Nephron (organoid): ENCODE measurements around the gene SMARCC1.
A peak's percentile ranks its signal among the peaks of the same experiment; 100 is the strongest.

Experiments
- H3K27ac Mint-ChIP-seq, 3 experiments: 2 replicates each; pipeline ENCODE4 v1.8.0; 2020; ENCODE audit warnings: mixed read lengths in 3 of 3, mild to moderate bottlenecking in 2 of 3, moderate library complexity in 1 of 3
- H3K27me3 Mint-ChIP-seq: 2 replicates; pipeline ENCODE4 v1.8.0; 2021; ENCODE audit warnings: low read depth, mild to moderate bottlenecking, moderate library complexity, mixed read lengths
- H3K36me3 Mint-ChIP-seq: 2 replicates; pipeline ENCODE4 v1.8.0; 2020; ENCODE audit warnings: low read depth, mixed read lengths
- H3K4me1 Mint-ChIP-seq: 2 replicates; pipeline ENCODE4 v1.8.0; 2020; ENCODE audit warnings: mixed read lengths
- H3K4me3 Mint-ChIP-seq, 3 experiments: 2 replicates each; pipeline ENCODE4 v1.8.0; 2020; ENCODE audit warnings: mild to moderate bottlenecking in 3 of 3, mixed read lengths in 3 of 3, moderate library complexity in 2 of 3
- H3K9me3 Mint-ChIP-seq: 2 replicates; pipeline ENCODE4 v1.8.0; 2020; ENCODE audit warnings: mixed read lengths
- TF ChIP-seq, protein P1 (sequence below), 3 experiments: fragments of 200-600 bp; sonication (generic); IDR thresholded peaks; one replicate each; pipeline ENCODE4 v1.5.0; 2021; ENCODE audit warnings: antibody characterized with exemption in 3 of 3; ENCODE audit not compliant: unreplicated experiment in 3 of 3

The SMARCC1 gene

GRCh38 chr3:47605652-47606051, 176.0 kb downstream of the SMARCC1 start:
- TF ChIP-seq, protein P1, sequence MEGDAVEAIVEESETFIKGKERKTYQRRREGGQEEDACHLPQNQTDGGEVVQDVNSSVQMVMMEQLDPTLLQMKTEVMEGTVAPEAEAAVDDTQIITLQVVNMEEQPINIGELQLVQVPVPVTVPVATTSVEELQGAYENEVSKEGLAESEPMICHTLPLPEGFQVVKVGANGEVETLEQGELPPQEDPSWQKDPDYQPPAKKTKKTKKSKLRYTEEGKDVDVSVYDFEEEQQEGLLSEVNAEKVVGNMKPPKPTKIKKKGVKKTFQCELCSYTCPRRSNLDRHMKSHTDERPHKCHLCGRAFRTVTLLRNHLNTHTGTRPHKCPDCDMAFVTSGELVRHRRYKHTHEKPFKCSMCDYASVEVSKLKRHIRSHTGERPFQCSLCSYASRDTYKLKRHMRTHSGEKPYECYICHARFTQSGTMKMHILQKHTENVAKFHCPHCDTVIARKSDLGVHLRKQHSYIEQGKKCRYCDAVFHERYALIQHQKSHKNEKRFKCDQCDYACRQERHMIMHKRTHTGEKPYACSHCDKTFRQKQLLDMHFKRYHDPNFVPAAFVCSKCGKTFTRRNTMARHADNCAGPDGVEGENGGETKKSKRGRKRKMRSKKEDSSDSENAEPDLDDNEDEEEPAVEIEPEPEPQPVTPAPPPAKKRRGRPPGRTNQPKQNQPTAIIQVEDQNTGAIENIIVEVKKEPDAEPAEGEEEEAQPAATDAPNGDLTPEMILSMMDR (IDR thresholded peaks at IDR 0.05; ENCODE audit: unreplicated experiment in 3 of 3): no peak
- Mint-ChIP-seq H3K4me3 (no peak overlapping the region), H3K36me3 (peaks cover 73% of the 10 kb centered on the region), H3K27ac (no peak overlapping the region), H3K27me3 (no peaks in the 10 kb centered on the region), H3K9me3 (no peaks in the 10 kb centered on the region), H3K4me1 (peaks cover 4% of the 10 kb centered on the region)

DNA sequence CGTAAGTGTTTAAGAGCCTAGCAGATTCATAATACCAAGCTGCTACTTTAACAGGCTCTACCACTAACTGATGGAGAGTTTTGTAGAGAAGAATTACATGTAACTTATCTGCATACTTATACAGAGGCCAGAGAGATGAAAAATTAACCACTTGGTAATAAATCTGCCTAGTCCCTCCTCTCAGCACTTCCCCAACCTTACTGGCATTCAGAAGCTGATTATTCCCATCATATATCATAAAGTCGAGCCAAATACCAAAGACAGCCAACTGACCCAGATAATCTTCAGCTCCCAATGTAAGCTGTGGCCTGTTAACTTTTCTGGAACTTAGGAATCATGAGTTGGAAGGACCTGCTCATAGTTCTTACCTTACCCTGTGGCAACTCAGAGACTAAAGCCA, 177.5 kb downstream of the SMARCC1 start:
- H3K27me3 Mint-ChIP-seq: no peaks in the 10 kb centered on the region
- H3K27ac Mint-ChIP-seq: peak overlapping the region in 2 of 3 experiments; percentile 21 to 35
- TF ChIP-seq, protein P1 (IDR thresholded peaks at IDR 0.05; ENCODE audit: unreplicated experiment in 3 of 3): no peak
- no peak overlapping the region for H3K4me3 Mint-ChIP-seq
- H3K9me3 Mint-ChIP-seq: no peaks in the 10 kb centered on the region
- peaks cover 67% of the 10 kb centered on the region for H3K36me3 Mint-ChIP-seq
- no peaks in the 10 kb centered on the region for H3K4me1 Mint-ChIP-seq

DNA sequence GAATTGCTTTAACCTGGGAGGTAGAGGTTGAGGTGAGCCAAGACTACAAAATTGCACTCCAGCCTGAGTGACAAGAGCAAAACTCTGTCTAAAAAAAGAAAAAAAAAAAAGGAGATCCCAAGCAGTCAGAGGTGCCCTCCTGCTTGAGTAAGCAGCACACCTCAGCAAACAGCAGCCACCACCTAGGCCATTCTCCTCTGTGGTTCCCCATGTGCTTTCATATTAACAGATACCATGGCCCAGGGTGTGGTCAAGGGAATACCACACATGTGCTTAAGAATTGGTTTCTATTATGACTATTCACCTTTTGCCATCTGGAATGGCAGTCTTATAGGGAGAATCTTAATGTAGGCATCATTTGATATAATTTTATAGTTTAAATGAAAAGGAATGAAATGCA, 178.4 kb downstream of the SMARCC1 start:
- Mint-ChIP-seq H3K27ac (no peak overlapping the region), H3K4me3 (no peak overlapping the region), H3K36me3 (peaks cover 66% of the 10 kb centered on the region), H3K4me1 (no peaks in the 10 kb centered on the region), H3K9me3 (no peaks in the 10 kb centered on the region), H3K27me3 (no peaks in the 10 kb centered on the region)
- TF ChIP-seq, protein P1 (IDR thresholded peaks at IDR 0.05; ENCODE audit: unreplicated experiment in 3 of 3): no peak

- no peaks in the 10 kb centered on the region for H3K27me3 Mint-ChIP-seq
- peaks cover 68% of the 10 kb centered on the region for H3K36me3 Mint-ChIP-seq
- no peak overlapping the region for H3K4me3 Mint-ChIP-seq
- H3K27ac Mint-ChIP-seq: no peak overlapping the region
- no peaks in the 10 kb centered on the region for H3K4me1 Mint-ChIP-seq
- TF ChIP-seq, protein P1 (IDR thresholded peaks at IDR 0.05; ENCODE audit: unreplicated experiment in 3 of 3): no peak
- no peaks in the 10 kb centered on the region for H3K9me3 Mint-ChIP-seq
Observed at GRCh38 chr3:47601281-47601680, 180.4 kb downstream of the SMARCC1 start.

DNA sequence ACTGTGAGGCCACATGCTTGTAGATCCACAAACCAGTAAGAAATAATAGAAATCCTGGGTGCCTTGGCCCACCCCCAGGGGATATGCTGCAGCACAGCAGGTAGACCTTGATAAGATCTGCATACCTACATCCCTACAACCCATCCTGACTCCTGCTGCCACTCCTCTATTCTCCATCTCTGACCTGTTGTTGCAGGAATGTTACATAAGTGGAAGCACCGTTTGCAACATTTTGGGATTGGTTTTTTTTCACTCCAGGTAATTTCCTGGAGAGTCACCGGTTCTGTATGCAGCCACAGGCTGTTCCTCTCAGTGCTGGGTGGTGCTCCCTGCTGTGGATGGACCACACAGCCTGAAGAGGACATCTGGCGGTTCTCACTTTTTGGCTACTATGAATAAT, 186.9 kb downstream of the SMARCC1 start:
- Mint-ChIP-seq H3K27me3 (no peaks in the 10 kb centered on the region), H3K36me3 (peaks cover 75% of the 10 kb centered on the region), H3K4me3 (no peak overlapping the region), H3K4me1 (peaks cover 15% of the 10 kb centered on the region), H3K27ac (no peak overlapping the region), H3K9me3 (no peaks in the 10 kb centered on the region)
- TF ChIP-seq, protein P1 (IDR thresholded peaks at IDR 0.05; ENCODE audit: unreplicated experiment in 3 of 3): no peak

- Mint-ChIP-seq H3K9me3 (no peaks in the 10 kb centered on the region), H3K27ac (peak overlapping the region; percentile 53 to 67 (median 55)), H3K36me3 (peaks cover 73% of the 10 kb centered on the region), H3K27me3 (no peaks in the 10 kb centered on the region), H3K4me3 (no peak overlapping the region), H3K4me1 (peaks cover 15% of the 10 kb centered on the region)
- TF ChIP-seq, protein P1 (IDR thresholded peaks at IDR 0.05; ENCODE audit: unreplicated experiment in 3 of 3): no peak
Observed at GRCh38 chr3:47592066-47592795, 189.5 kb downstream of the SMARCC1 start.
